ENCODE measurements around the gene APCDD1L.
"Not testable (repeated sequence)": the region's sequence is repeated elsewhere in the genome, so short reads cannot be mapped to it uniquely, and the experiment has no call there.

The APCDD1L gene

DNA sequence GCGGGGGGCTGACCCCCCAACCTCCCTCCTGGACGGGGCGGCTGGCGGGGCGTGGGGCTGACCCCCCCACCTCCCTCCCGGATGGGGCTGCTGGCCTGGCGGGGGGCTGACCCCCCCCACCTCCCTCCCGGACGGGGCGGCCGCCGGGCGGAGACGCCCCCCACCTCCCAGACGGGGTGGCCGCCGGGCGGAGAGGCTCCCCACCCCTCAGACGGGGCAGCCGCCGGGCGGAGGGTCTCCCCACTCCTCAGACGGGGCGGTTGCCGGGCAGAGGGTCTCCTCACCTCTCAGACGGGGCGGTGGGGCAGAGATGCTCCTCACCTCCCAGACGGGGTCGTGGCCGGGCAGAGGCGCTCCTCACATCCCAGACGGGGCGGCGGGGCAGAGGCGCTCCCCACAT, 101.0 kb downstream of the APCDD1L start:
- H3K27ac Mint-ChIP-seq, result not testable (repeated sequence)
- peaks cover 59% of the 10 kb centered on the region for H3K4me1 Mint-ChIP-seq

More for the DNA sequence above, 101.0 kb downstream of the APCDD1L start:
- H3K36me3 Mint-ChIP-seq, H3K9me3 Mint-ChIP-seq, H3K27me3 Mint-ChIP-seq, H3K4me3 Mint-ChIP-seq: not testable (repeated sequence)
